SH-SY5Y (cell line): ENCODE data around the gene ATL1.

Experiments used
- GATA2 ChIP-seq: IDR thresholded peaks from 2 replicates; pipeline ENCODE4 v1.6.1; 2011; ENCODE audit warnings: mild to moderate bottlenecking, low read depth, low read length
- GATA3 ChIP-seq: IDR thresholded peaks from 2 replicates; pipeline ENCODE4 v1.6.1; 2011; ENCODE audit warnings: low read depth, mild to moderate bottlenecking, low read length, moderate library complexity

DNA sequence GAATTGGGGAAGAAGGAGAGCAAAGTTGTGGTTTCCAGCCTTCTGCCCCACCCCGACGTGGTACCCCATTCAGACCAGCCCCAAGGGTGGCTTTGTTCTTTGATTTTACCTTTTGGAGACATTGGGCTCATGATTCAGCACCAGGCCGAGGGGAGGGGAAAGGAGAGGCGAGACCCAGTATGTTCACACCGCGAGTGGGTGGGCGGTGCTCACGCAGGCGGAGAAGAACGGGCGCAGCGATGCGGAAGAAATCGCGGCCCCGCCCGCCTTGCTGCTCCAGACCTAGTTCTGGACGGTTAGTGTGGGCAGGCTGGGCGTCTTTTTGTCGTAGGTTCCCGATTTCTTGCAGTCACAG lies 963 bp downstream of the ATL1 start:
- TF ChIP-seq GATA3 = no peak
- TF ChIP-seq GATA2 = no peak
